ENCODE results near the gene WAC. TPM values are rescaled to one million over a fixed set of nuclear protein-coding genes. Genes with fewer than 3 reads are reported as not detected.

WAC gene
- total and polyA plus RNA-seq, 2 of the 13 experiments (the other 11 are each of a cell fraction or from before 2014, with no cell fraction given): 69.1 to 96.2 TPM

DNA sequence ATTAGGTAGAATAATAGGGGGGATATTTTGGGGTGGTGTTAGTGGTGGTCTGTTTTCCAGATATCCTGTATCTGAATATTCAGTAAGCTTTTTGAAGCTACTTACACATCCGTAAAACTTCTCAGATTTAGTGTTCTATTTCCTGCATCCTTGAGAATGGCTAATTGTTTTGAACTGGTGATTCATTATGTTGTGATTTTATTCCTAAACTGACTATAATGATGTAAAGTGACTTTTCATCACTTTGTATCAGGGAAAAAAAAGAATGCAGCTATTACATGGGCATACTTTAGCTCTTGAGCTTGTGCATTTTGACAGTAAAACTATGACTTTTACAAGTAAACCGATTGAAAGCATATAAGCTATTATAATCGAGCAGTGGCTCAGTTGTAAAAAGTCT lies 18.2 kb downstream of the WAC start (continued):
- TF ChIP-seq NFRKB (IDR thresholded peaks at IDR 0.05) (no peak), FOXK1 (CRISPR knock-in tag; IDR thresholded peaks at IDR 0.05; ENCODE audit: borderline replicate concordance, low read depth) (no peak)

DNA sequence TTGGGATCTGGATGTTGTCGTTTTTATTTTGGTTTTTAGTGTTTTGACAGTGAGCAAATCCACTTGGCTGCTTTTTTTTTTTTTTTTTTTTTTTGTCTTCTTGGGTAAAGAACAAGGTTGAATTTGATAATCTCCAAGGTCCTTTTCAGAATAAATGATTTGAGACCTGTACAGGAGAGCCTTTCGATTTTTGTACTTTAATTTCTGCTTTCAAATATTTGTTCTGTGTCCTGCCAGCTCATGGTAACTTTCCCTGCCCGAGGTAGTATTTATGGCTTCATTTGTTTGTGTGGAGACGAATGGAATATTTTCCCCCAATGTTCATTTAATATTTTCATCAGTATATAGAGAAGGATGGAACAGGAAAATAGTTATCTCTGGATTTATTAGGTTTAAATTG lies 19.9 kb downstream of the WAC start:
- Histone ChIP-seq H3K4me3 (replicated peaks in 1 of 3; ENCODE audit: insufficient read depth in 1 of 3, low read depth in 2 of 3, low read length in 3 of 3) (no peak overlapping the region), H3K9ac (ENCODE audit: insufficient read depth, low read depth, low read length) (no peak overlapping the region), H3K27me3 (ENCODE audit: control insufficient read depth in 1 of 2, insufficient read depth in 2 of 2, low read length in 2 of 2) (no peaks in the 10 kb centered on the region), H2AFZ (ENCODE audit: low read length) (no peak overlapping the region), H3K36me3 (replicated peaks in 1 of 2; ENCODE audit: control insufficient read depth in 1 of 2, insufficient read depth in 2 of 2, low read length in 2 of 2) (peaks cover 12 to 63% of the 10 kb centered on the region in 2 experiments), H3K4me1 (ENCODE audit: insufficient read depth, low read length) (peaks cover 38% of the 10 kb centered on the region), H3K27ac (ENCODE audit: extremely low read length, insufficient read depth, low read length) (no peak overlapping the region), H3K4me2 (ENCODE audit: low read depth, low read length) (no peak overlapping the region), H3K79me2 (ENCODE audit: insufficient read depth, low read length) (peaks cover 97% of the 10 kb centered on the region), H4K20me1 (ENCODE audit: insufficient read depth, low read length) (peaks cover 58% of the 10 kb centered on the region), H3K9me3 (ENCODE audit: low read length) (no peaks in the 10 kb centered on the region)
- FAIRE-seq (no peak), DNase-seq (ENCODE audit: low spot score) (no peak), ATAC-seq (no peak)
- no TSS peak for BruUV-seq (replicated peaks)
- ChIA-PET CTCF (ENCODE audit: low intra/inter-chr PET ratio, low total read pairs) (no interaction called here), POLR2A (no interaction called here)
- in situ Hi-C loops (cut with HindIII; ENCODE audit: extremely low pct_ligation_motif_present, low pct_unique_long_range_greater_than_20kb): no loop called here
- 89% methylated on average over 4 of the region's 4 CpGs for WGBS (ENCODE audit: low lambda C conversion rate)
- intact Hi-C loops (cut with micrococcal nuclease; ENCODE audit: unreplicated experiment): no loop called here
- TF ChIP-seq HNRNPK (IDR thresholded peaks at IDR 0.05; ENCODE audit: low read depth, low read length, poor library complexity, severe bottlenecking) (no peak), IKZF4 (CRISPR knock-in tag; IDR thresholded peaks at IDR 0.05; ENCODE audit: borderline replicate concordance, low read depth, not compliant biosample characterization) (no peak), ZFP90 (CRISPR knock-in tag; IDR thresholded peaks at IDR 0.05; ENCODE audit: borderline replicate concordance) (no peak), RAD51 (IDR thresholded peaks at IDR 0.05; ENCODE audit: borderline replicate concordance) (no peak), MIER3 (CRISPR knock-in tag; IDR thresholded peaks at IDR 0.05; ENCODE audit: borderline replicate concordance) (no peak), ZNF256 (CRISPR knock-in tag; conservative IDR thresholded peaks at IDR 0.05) (no peak), ZBTB8A (CRISPR knock-in tag; IDR thresholded peaks at IDR 0.05; ENCODE audit: borderline replicate concordance, low read depth) (no peak)
- TF ChIP-seq, protein P1, sequence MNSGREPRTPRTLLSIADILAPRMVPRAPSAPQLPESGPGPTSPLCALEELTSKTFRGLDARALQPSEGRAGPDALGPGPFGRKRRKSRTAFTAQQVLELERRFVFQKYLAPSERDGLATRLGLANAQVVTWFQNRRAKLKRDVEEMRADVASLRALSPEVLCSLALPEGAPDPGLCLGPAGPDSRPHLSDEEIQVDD (CRISPR knock-in tag; IDR thresholded peaks at IDR 0.05; ENCODE audit: borderline replicate concordance): no peak
- TF ChIP-seq, protein P2, sequence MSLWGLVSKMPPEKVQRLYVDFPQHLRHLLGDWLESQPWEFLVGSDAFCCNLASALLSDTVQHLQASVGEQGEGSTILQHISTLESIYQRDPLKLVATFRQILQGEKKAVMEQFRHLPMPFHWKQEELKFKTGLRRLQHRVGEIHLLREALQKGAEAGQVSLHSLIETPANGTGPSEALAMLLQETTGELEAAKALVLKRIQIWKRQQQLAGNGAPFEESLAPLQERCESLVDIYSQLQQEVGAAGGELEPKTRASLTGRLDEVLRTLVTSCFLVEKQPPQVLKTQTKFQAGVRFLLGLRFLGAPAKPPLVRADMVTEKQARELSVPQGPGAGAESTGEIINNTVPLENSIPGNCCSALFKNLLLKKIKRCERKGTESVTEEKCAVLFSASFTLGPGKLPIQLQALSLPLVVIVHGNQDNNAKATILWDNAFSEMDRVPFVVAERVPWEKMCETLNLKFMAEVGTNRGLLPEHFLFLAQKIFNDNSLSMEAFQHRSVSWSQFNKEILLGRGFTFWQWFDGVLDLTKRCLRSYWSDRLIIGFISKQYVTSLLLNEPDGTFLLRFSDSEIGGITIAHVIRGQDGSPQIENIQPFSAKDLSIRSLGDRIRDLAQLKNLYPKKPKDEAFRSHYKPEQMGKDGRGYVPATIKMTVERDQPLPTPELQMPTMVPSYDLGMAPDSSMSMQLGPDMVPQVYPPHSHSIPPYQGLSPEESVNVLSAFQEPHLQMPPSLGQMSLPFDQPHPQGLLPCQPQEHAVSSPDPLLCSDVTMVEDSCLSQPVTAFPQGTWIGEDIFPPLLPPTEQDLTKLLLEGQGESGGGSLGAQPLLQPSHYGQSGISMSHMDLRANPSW (CRISPR knock-in tag; IDR thresholded peaks at IDR 0.05; ENCODE audit: borderline replicate concordance): no peak
- TF ChIP-seq, protein P3, sequence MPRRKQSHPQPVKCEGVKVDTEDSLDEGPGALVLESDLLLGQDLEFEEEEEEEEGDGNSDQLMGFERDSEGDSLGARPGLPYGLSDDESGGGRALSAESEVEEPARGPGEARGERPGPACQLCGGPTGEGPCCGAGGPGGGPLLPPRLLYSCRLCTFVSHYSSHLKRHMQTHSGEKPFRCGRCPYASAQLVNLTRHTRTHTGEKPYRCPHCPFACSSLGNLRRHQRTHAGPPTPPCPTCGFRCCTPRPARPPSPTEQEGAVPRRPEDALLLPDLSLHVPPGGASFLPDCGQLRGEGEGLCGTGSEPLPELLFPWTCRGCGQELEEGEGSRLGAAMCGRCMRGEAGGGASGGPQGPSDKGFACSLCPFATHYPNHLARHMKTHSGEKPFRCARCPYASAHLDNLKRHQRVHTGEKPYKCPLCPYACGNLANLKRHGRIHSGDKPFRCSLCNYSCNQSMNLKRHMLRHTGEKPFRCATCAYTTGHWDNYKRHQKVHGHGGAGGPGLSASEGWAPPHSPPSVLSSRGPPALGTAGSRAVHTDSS (CRISPR knock-in tag; conservative IDR thresholded peaks at IDR 0.05): no peak
- TF ChIP-seq, protein P4, sequence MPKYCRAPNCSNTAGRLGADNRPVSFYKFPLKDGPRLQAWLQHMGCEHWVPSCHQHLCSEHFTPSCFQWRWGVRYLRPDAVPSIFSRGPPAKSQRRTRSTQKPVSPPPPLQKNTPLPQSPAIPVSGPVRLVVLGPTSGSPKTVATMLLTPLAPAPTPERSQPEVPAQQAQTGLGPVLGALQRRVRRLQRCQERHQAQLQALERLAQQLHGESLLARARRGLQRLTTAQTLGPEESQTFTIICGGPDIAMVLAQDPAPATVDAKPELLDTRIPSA (CRISPR knock-in tag; IDR thresholded peaks at IDR 0.05; ENCODE audit: borderline replicate concordance): no peak
